GM12892 (cell line): ENCODE measurements around the gene DEUP1.
"Not testable (repeated sequence)": the region's sequence is repeated elsewhere in the genome, so short reads cannot be mapped to it uniquely, and the experiment has no call there.

Experiments
- DNase-seq: peaks from one replicate; pipeline ENCODE4 v3.0.0; 2011; ENCODE audit not compliant: insufficient read length
- FAIRE-seq: peaks from 2 replicates; lab custom pipeline; 2011; peaks lifted over from hg19 to GRCh38; lab: Jason Lieb, UNC
- POLR2A ChIP-seq: IDR thresholded peaks from 2 replicates; pipeline ENCODE4 v1.6.1; 2011; ENCODE audit warnings: low read depth, low read length, control low read depth
- POLR2AphosphoS5 ChIP-seq: IDR thresholded peaks from 2 replicates; pipeline ENCODE4 v1.6.1; 2011; ENCODE audit warnings: low read depth, low read length, control low read depth
- TAF1 ChIP-seq: IDR thresholded peaks from 2 replicates; pipeline ENCODE4 v1.6.1; 2011; ENCODE audit warnings: low read depth, mild to moderate bottlenecking, control low read depth, low read length, borderline replicate concordance

Gene DEUP1

GRCh38 chr11:93389737-93390136, 59.2 kb downstream of the DEUP1 start:
- no peak for DNase-seq
- FAIRE-seq: no peak
- TF ChIP-seq TAF1: no peak
- no peak for TF ChIP-seq POLR2A
- no peak for TF ChIP-seq POLR2AphosphoS5

- TF ChIP-seq POLR2AphosphoS5: no peak
- TF ChIP-seq TAF1: no peak
- TF ChIP-seq POLR2A: no peak
- FAIRE-seq: no peak
- no peak for DNase-seq
These were observed 62.3 kb downstream of the DEUP1 start for GRCh38 chr11:93392867-93393266.

GRCh38 chr11:93393386-93393785, 62.8 kb downstream of the DEUP1 start:
- no peak for FAIRE-seq
- DNase-seq: no peak
- no peak for TF ChIP-seq POLR2A
- no peak for TF ChIP-seq POLR2AphosphoS5
- TF ChIP-seq TAF1: no peak

GRCh38 chr11:93394488-93394887, 63.9 kb downstream of the DEUP1 start:
- TF ChIP-seq POLR2AphosphoS5 (no peak), POLR2A (no peak), TAF1 (no peak)
- FAIRE-seq: no peak

GRCh38 chr11:93396316-93396715, 65.8 kb downstream of the DEUP1 start:
- DNase-seq (no peak), FAIRE-seq (no peak)
- TF ChIP-seq TAF1 (no peak), POLR2A (no peak), POLR2AphosphoS5 (no peak)

More at GRCh38 chr11:93394488-93394887, 63.9 kb downstream of the DEUP1 start:
- DNase-seq: no peak

- TF ChIP-seq POLR2AphosphoS5 (no peak), POLR2A (no peak), TAF1 (no peak)
- no peak for DNase-seq
- FAIRE-seq: no peak
These were observed 73.4 kb downstream of the DEUP1 start for GRCh38 chr11:93403930-93404329.

- no peak for FAIRE-seq
These were observed 77.3 kb downstream of the DEUP1 start for GRCh38 chr11:93407777-93408401.

GRCh38 chr11:93410441-93410840, 79.9 kb downstream of the DEUP1 start:
- FAIRE-seq (no peak), DNase-seq (no peak)
- TF ChIP-seq TAF1 (no peak), POLR2AphosphoS5 (no peak), POLR2A (no peak)

More at GRCh38 chr11:93407777-93408401, 77.3 kb downstream of the DEUP1 start:
- TF ChIP-seq TAF1: no peak
- TF ChIP-seq POLR2AphosphoS5: no peak
- no peak for TF ChIP-seq POLR2A
- DNase-seq: no peak

- FAIRE-seq (no peak), DNase-seq (no peak)
- TF ChIP-seq POLR2A (no peak), POLR2AphosphoS5 (no peak), TAF1 (no peak)
These were observed 81.2 kb downstream of the DEUP1 start for GRCh38 chr11:93411705-93412104.

- no peak for FAIRE-seq
- DNase-seq: no peak
- TF ChIP-seq POLR2A: no peak
- no peak for TF ChIP-seq TAF1
- TF ChIP-seq POLR2AphosphoS5: no peak
These were observed 101.7 kb downstream of the DEUP1 start for GRCh38 chr11:93432247-93432646.

GRCh38 chr11:93443232-93443631, 112.7 kb downstream of the DEUP1 start:
- not testable (repeated sequence) for FAIRE-seq, DNase-seq

- FAIRE-seq: no peak
- TF ChIP-seq POLR2A (no peak), TAF1 (no peak), POLR2AphosphoS5 (no peak)
- DNase-seq: no peak
These were observed 114.1 kb downstream of the DEUP1 start for GRCh38 chr11:93444617-93445073.

GRCh38 chr11:93458286-93458685, 127.7 kb downstream of the DEUP1 start:
- no peak for FAIRE-seq
- DNase-seq: no peak
- no peak for TF ChIP-seq TAF1
- no peak for TF ChIP-seq POLR2AphosphoS5
- TF ChIP-seq POLR2A: no peak

- not testable (repeated sequence) for DNase-seq, FAIRE-seq
These were observed 133.1 kb downstream of the DEUP1 start for GRCh38 chr11:93463666-93464065.
